ENCODE measurements around the gene FNIP2.
A peak's percentile ranks its signal among the peaks of the same experiment; 100 is the strongest.
"Not testable (repeated sequence)": the region's sequence is repeated elsewhere in the genome, so short reads cannot be mapped to it uniquely, and the experiment has no call there.

FNIP2 gene

GRCh38 chr4:158768555-158769174, at the start of gene FNIP2:
TSS of gene FNIP2 (plus strand) at chr4:158769026. CDS start at chr4:158769213, 187 bp downstream.
- no peak for DNase-seq

DNA sequence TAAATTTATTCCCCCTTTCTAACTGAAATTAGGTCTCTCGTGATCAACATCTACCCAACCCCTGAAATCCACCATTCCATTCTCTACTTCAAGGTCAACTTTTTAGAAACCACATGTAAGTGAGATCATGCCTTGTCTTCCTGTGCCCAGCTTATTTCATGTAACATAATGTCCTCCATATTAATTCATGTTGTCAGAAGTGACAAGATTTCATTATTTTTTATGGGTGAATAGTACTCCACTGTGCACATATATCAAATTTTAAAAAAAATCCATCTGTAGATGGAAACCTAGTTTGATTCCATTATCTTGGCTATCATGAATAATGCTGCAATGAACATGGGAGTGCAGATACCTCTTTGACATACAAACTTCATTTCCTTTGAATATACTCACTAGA, 47.1 kb upstream of the FNIP2 start:
- DNase-seq: no peak

DNA sequence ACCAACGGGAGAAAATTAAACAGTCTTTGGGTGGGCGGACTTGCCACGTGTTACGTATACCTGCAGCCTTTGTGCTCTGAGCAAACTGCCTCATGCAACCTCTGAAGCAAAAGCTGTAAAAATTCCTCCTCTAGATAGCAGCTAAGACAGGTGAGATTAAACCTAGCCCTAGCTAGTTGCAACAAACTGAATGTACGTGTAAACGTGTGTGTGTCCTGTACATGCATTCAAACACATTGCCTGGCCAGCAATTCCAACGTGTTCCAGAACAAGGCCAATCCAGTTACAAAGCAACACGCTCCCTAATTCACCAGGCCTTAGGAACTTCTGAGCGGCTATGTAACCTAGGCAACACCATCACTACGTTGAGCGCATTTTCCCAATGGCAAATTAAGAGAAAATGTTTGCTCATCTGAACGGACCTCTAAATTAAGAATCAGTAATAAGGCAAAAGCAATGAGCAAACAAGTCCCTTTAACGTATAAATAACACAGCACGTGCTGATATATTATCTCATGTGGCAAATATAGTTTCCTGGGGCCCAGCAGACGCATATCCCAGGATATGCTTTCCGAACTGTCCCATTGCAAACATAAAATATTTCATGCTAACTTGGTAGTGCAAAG, 46.4 kb upstream of the FNIP2 start:
- no peak for DNase-seq

DNA sequence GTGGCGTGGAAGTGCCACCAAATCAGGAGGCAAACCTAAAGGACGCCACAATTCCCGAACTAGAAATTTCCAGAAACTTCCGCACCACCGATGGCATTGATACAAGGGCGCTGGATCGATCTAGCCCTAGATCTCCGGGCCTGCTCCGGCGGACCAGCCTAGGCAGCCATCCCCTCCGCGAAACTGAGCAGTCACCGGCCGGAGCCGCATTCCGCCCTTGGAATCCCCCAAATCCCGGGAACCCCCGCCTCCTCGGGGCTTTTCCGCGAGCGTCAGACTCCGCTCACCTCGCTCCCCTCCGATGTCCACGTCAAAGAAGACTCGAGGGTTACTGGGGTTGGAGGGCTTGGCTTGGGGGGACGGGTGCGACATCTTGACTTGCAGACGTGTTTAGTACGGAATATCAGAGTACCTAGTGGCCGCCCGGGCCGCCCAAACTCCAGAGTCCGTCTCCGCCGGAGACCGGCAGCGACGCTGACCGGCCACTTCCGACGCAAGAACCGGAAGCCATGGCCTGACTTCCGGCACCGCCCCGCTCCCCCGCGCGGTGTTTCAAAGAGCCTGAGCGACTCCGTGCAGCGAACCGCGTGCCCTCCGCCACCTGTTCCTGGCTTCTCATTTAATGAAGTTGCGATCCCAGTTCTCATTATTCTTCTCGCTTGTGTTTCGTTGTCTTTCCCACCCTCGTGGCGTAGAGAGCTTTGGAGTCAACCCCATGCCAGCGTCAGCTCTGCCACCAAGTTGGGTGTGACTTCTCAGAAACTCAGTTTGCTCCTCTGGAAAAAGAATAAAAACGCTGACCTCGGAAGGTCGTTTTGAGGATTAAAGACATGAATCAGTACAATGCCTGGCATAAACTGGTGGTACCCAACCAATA, 45.7 kb upstream of the FNIP2 start, which contains the start of gene PPID:
Gene PPID, minus strand, starts transcription at position 480 of the 877 bp plus-strand sequence. Its CDS starts 108 bp downstream, at position 372.
- DNase-seq: peak; percentile 61

DNA sequence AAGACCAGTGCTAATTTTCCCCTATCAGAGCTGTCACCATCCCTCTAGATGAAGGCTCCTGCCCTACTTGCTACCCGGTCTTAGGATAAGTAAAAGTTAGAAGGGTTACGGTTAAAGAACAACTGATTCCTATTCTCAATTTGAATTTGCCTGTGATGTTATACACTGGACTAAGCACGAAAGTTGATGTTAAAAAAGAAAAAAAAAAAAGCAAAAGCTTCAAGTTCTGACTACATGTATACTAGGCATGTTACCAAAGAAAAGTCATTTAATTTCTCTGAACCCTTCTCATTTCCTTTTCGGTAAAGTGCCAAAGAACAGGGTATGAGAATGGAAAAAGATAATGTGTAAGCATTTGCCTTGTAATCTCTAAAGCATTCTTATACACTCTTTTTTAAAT, 44.2 kb upstream of the FNIP2 start:
- no peak for DNase-seq

- no peak for DNase-seq
Observed at GRCh38 chr4:158726633-158727032, 42.2 kb upstream of the FNIP2 start.

DNA sequence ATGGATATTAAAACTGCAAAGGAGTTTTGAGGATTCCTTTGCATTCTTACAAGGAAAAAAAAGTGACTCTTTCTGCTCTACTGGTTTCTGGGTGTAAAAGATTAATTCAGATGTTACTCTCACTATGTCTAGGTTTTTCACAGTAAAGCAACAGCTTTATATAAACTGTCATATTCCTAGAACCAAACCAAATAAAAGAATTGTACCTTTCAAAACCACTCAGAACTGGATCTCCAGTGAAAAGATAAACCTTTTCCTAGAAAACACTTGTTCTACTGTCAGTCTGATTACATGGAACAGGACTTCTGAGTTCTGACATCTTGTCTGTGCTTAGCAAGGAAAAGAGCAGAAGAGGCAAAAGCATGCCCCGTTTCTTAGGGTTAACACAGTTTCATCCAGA, 40.6 kb upstream of the FNIP2 start:
- DNase-seq: no peak

DNA sequence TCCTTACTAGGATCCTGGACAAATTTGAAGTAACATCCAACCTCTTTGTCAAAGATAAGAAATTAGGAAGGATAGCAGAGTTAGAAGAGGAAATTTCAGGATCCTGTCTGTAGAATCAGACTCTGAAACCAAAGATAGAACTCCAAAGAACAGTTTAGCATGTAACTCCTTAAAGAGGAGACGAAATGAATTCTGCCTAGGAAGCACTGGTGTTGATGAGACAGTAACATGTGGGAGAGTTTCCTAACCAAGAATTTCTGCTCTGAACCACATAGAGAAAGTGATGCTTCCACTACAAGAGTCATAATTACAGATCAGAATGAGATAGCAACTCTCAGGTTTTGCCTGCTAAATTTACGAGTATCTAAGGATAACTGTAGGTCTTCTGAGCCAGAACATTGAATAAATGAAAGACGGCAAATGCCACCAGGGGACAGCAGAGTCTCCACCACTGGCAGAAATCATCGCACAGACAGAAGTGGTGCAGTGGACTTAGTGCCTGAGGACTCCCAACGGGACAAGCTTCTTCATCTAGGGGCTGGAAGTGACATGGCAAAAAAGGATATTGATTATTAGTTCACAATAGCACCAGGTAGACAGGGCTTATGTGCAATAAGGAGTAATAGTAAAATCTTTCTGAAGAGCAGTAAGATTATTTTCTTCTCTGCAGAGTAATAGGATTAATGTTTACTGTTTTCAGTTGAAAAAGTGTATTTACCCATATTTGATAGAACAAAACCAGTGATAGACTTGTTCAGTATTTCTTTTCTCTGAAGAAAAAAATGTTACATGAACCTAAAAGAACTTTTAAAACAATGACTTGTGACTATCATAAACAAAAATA, 38.9 kb upstream of the FNIP2 start:
- peak; percentile 1 for DNase-seq

DNA sequence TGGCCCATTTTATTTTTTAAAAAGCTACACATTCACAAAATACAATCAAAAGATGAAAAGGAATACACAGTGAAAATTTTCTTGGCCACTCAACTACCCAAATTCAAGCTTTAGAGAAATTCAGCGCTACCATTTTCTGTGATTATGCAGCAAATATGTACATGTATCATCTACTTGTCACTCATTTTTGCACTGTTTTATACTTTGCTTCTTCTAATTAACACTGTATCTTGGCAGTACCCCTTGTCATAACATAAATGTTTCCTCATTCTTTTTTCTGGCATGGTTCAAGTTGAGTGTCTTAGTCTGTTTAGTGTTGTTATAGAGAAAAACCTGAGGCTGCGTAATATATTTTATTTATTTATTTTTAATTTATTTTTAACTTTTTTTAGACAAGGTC, 30.0 kb upstream of the FNIP2 start:
- no peak for DNase-seq

- no peak for DNase-seq
Observed at GRCh38 chr4:158739600-158739999, 29.2 kb upstream of the FNIP2 start.

DNA sequence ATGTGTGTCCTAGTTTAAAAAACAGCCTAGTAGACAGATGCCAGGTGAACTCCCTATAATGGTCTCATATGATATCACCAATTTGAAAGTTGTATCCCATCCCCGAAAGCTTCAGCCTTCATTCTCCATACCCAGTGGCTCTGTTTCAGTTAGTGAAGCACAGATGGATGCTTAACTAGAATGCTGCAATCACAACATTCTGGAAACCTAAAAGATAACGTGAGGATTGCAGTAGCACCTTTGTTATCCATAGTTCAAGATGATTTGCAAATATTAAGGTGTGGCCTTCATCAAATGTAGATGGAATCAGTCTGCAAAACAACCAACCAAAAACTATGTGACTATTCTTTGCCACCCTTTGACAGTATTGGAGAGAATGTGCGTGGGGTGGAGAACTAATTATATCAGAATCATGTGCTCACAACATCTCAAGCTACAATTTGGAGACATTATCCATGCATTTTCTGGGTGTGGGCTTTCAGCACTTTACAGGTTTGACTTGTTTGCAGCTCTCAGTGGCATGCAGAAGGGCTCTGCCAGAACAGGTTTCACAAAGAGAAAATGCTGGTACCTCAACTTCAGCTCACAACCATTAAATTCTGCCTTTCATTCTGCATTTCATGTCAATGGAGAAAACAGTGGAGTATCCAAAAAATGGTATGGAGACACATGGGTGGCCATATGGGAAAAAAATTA, 27.4 kb upstream of the FNIP2 start:
- DNase-seq: no peak

- not testable (repeated sequence) for DNase-seq
Observed at GRCh38 chr4:158746537-158746936, 22.3 kb upstream of the FNIP2 start.

GRCh38 chr4:158750379-158750778, 18.4 kb upstream of the FNIP2 start:
- no peak for DNase-seq

GRCh38 chr4:158754385-158755180, 14.2 kb upstream of the FNIP2 start:
- DNase-seq: no peak

GRCh38 chr4:158755819-158756218, 13.0 kb upstream of the FNIP2 start:
- DNase-seq: not testable (repeated sequence)

- no peak for DNase-seq
Observed at GRCh38 chr4:158756588-158756987, 12.2 kb upstream of the FNIP2 start.

DNA sequence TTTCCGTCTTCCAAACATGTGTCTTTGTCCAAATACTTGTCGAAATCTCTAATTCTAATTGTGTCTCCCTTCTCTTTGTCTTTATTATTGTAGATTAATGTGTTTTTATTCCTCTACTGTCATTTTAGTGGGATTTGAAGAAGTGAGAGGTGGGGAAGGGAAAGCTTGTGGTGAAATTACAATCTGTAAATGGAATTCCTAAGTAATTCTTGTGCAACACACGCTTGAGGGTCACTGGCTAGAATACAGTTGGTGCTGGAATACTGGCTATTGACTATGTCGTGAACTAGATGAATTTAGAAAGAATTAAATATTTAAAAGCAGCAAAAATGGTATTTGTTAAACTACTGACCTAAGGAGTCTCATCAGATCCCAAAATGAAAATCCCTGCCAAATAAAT, 10.7 kb upstream of the FNIP2 start:
- DNase-seq: no peak

DNA sequence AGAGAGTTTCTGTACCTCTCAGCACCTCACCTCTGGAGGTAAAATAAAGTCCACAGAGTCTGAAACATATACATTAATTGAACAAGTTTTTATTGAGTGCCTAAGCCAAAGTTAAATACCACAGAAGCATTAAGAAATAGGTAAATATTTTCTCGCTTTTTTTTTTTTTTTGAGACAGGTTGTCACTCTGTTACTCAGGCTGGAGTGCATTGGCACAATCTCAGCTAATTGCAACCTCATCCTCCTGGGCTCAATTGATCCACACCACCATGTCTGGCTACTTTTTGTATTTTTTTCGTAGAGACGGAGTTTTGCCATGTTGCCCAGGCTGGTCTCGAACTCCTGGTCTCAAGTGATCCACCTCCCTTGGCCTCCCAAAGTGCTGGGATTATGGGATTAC, 10.1 kb upstream of the FNIP2 start:
- DNase-seq: no peak

DNA sequence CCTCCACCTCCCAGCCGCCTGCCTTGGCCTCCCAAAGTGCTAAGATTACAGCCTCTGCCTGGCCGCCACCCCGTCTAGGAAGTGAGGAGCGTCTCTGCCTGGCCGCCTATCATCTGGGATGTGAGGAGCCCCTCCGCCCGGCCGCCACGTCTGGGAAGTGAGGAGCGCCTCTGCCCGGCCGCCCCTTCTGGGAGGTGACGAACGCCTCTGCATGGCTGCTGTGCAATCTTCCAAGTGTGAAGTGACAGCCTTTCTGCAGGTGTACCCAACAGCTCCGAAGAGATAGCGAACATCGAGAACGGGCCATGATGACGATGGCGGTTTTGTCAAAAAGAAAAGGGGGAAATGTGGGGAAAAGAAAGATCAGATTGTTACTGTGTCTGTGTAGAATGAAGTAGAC, 9.3 kb upstream of the FNIP2 start:
- DNase-seq: not testable (repeated sequence)

DNA sequence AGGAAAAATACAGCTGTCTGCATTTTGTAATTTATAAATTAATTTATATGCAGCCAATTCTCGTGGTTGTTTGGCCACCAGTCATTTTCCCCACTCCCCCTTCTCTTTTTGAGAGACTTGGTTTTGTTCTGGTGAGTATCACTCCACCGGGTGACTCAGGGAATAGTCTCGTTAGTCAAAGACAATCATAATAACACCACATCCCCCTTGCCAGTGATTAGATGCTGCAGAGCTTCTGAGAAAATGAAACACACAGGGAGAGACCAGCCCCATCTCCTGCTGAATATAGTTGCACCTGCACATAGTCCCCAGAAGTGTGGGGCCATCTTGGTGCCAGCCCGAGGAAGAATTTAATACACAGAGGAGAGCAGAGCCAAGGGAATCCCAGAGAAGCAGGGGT, 8.0 kb upstream of the FNIP2 start:
- DNase-seq: no peak

- no peak for DNase-seq
Observed at GRCh38 chr4:158762553-158762952, 6.3 kb upstream of the FNIP2 start.
